HG03575 (cell line): ENCODE results near the gene CAV2.
"Not testable (repeated sequence)": the region's sequence is repeated elsewhere in the genome, so short reads cannot be mapped to it uniquely, and the experiment has no call there.

Source experiments
- ATAC-seq: cut with Tn5 transposase; IDR thresholded peaks from one replicate; pipeline ENCODE4 v1.9.1; 2021; ENCODE audit not compliant: unreplicated experiment, insufficient number of reproducible peaks, low FRiP score; ENCODE audit errors: extremely low read depth

Gene CAV2, protein sequence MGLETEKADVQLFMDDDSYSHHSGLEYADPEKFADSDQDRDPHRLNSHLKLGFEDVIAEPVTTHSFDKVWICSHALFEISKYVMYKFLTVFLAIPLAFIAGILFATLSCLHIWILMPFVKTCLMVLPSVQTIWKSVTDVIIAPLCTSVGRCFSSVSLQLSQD

GRCh38 chr7:116499168-116500077 is at the start of gene CAV2:
Gene CAV2, plus strand, starts transcription at chr7:116499738. Its CDS starts 44 bp downstream, at chr7:116499782.
- ATAC-seq: no peak

GRCh38 chr7:116449950-116450349 is 49.6 kb upstream of the CAV2 start:
- ATAC-seq: no peak

DNA sequence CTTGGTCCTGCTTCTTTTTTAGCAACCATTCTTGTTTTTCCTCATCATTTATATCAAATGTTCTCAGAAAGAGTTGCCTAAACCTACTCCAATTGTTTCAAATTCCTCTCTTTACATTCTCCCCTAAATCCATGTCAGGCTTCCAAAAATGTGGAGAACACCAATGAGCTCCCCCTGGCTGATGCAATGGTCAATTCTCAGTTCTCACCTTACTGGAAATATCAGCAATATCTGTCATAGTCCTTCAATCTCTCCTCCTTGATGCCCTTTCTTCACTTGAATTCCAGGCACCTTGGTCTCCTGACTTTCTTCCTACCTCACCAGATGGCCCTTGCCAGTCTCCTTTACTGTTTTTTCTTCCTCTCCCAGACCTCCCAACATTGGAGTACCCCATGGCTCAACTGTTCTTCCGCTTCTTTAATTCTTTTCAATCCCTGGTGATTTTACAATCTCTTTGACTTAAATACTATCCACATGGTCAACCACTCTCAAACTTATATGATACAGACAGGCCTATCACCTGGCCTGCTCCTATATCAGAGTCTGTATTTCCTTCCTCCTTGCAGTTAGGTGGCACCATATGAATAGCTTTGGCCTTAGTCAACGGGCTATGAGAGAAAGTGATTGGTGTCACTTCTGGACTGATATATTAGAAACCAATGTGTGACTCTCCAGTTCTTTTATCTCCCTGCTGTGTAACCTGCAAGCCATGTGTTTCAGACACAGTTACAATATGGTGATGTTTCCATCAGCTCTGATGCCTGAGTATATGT is 47.4 kb upstream of the CAV2 start:
- no peak for ATAC-seq

- ATAC-seq: no peak
Observed at GRCh38 chr7:116454377-116454776, 45.2 kb upstream of the CAV2 start.

DNA sequence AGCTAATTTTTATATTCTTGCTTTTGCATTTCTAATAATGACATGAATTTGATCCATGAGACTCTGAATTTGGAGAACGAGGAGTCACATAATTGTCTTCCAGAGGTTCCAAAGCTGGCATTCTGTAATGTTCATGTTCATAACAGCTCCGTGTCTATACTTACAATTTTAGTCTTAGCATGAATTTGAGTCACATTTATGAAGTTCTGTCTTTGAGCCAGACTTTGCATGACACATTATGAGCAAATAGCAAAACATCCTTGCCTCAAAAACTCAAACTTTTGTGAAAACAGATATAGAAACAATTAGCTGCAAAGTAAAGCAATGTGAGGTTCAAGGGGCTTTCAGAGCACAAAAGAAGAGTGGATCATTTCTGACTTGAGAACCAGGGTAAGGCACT is 44.5 kb upstream of the CAV2 start:
- no peak for ATAC-seq

- no peak for ATAC-seq
Observed at GRCh38 chr7:116455499-116455898, 44.0 kb upstream of the CAV2 start.

GRCh38 chr7:116461500-116461899 is 38.0 kb upstream of the CAV2 start:
- ATAC-seq: no peak

DNA sequence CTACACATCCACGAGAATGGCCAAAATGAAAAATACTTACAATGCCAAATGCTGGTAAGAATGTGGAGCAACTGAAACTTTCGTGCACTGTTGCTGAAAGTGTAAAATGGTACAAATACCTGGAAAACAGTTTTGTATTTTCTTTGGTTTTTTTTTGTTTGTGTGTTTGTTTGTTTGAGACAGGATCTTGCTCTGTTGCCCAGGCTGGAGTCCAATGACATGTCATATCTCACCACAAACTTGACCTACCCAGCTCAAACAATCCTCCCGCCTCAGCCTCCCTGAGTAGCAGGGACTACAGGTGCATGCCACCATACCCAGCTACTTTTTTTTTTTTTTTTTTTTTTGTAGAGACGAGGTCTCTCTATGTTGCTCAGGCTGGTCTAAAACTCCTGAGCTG is 35.6 kb upstream of the CAV2 start:
- no peak for ATAC-seq

- no peak for ATAC-seq
Observed at GRCh38 chr7:116464375-116464774, 35.2 kb upstream of the CAV2 start.

DNA sequence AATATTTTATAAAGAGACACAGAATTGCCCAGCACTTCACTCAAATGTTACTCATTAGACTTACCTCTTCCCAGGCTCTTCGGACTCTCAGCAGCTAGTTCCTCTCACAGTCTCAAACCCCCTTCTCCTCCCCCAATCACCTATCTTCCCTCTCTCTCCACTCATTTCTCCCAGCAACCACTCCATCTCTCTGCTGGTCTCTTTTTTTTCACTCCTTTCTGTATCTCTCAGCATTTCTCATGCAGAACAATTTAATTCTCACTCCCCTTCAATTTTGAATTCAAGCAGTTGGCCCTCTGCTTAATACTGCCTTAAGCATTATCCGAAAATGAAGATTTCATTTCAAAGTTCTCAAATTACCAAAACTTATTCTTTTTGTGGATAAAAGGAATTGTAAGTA is 34.4 kb upstream of the CAV2 start:
- ATAC-seq: no peak

DNA sequence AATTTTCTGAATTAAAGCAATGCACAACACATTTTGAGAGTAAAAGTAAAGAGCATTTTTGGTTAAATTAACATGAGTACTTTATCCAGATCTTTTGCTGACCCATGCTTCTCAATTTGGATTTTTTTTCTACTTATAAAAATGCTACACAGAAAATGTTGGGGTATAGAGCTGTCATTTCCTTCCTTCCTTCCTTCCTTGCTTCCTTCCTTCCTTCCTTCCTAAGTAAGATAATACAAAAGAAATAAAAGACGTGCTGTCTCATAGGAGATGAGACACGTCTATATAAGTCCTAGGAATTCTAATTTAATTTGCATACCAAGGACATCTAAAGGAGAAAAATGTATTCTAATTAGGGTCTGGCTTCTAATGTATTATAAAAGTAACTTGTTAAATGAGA is 31.0 kb upstream of the CAV2 start:
- ATAC-seq: no peak

- no peak for ATAC-seq
Observed at GRCh38 chr7:116477625-116478024, 21.9 kb upstream of the CAV2 start.

- ATAC-seq: no peak
Observed at GRCh38 chr7:116478834-116479233, 20.7 kb upstream of the CAV2 start.

GRCh38 chr7:116483271-116483942 is 16.1 kb upstream of the CAV2 start:
- no peak for ATAC-seq

GRCh38 chr7:116484389-116484788 is 15.1 kb upstream of the CAV2 start:
- not testable (repeated sequence) for ATAC-seq

DNA sequence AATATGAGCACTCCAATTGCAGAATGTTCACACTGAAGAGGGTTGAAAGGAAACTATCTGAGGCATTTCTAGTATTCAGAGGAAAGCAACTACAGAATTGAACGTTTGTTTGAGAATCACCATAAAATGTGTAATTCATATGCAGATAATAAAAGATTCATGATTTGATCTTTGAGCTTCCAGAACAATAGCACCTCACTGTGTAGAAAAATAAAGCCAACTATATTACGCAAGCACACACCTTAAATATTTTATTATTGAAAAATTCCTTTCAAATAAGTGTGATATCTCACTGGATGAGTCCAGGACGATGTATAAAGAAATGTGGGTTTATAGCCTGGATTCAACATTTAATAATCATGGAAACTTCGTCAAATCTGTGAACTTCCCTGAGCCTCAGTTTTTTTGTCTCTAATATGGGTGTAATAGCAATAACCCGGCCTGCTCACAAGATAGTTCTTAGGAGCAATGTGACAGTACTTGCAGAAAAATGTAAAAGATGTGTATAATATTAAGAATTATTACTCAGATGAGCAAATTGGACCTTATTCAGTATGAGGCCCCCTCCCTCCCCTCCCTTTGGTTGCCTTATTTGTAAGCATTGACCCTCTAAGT is 11.5 kb upstream of the CAV2 start:
- no peak for ATAC-seq

- no peak for ATAC-seq
Observed at GRCh38 chr7:116490351-116490750, 9.2 kb upstream of the CAV2 start.

DNA sequence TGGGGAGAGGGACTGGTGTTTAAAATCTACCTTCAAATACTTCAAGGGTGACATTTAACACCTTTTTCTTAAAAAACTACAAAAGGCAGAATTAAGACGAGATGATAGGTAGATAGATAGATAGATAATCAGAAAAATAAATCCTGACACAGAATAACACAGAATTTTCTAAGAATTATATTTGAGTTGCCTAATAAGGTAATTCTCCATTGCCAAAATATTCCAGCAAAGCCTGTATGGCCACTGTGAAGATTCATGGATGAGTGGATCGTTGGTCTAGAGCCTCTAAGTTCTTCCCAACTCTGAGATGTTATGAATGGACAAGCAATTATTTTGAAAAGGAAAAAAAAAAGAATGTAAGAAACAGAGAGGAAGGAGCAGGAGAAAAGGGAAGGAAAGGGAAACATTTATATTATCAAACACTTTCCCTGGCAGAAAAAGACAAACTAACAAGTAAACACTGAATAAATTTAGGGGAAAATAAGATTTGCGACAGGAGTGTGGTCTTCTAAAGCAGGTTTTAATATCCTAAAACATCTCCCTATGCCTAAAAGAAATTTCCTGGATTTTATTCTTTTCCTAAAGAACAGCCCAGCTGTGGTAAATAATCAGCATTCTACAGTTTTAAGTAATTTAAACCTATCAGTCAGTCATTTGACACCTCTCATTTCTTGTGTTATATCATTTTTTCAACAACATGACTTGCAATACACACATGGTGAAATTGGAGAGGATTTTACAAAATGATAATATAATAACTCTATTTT is 7.5 kb upstream of the CAV2 start:
- ATAC-seq: no peak
